DMS153 (cell line): ENCODE data around the gene ADRB2.

Experiments used
- DNase-seq: peaks from one replicate; lab custom pipeline; 2025; lab: John Stamatoyannopoulos, UW

Gene ADRB2

DNA sequence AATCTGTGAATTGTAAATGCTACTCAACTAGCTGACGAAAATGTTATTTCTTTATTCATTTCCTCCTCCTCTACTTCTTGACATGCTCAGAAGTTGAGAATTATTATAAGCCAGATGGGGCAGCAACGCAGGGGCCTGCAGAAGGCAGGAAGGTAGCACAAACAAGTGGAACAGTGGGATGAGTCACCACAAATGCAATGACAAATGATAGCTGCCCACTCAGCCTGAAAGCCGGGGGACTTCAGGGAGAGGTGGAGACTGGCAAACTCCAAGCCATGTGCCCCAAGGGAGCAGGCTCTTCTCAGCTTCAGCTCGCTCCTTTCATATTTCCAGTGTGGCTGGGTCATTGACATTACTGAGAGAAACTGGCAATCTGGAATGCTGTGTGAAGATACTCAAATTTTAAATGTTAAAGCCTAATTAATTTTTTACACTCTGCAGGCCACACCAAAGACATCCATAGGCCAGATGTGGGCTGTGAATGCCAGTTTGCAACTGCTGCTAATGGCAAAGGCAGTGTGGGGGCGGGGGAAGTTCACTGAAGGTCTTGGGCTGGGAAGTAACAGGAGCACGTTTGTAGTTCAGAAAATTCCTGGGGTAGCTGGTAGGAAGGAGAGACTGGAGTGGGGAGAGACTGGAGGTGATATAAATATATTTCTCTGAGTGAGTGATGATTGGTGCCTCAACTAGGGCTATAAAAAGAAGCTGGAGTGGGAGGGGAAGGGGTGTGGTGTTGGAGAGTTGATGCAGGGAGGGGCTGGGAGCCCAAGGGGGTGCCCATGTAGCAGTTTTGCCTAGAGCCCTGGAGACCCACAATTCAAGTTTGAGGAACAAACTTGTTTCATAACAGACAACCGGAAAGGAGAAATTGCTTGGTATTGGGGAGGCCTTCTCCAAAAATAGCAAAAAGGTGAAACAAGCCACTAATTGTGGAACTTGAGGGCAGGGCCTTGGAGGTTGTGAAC is 20.8 kb upstream of the ADRB2 start:
- DNase-seq: no peak

DNA sequence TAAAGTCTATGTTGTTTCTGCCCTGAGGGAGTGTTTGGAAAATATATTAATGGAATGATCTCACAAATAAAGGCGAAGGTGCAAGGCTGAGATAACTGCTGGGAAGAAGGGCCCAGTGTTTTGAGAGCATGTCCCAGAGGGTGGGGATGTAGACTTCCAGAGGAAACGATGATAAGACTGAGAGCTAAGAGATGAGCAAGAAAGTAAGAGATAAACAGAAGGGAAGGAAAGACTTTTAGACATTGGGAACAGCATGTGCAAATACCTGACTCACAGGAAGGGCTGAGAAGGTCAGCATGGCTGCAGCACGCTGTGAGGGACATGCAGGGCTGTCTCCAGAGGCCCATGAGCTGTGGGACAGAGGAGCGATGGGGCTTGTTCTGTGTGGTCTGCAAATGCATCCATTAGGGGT is 19.9 kb upstream of the ADRB2 start:
- no peak for DNase-seq

GRCh38 chr5:148807851-148808250 is 18.6 kb upstream of the ADRB2 start:
- DNase-seq: no peak

DNA sequence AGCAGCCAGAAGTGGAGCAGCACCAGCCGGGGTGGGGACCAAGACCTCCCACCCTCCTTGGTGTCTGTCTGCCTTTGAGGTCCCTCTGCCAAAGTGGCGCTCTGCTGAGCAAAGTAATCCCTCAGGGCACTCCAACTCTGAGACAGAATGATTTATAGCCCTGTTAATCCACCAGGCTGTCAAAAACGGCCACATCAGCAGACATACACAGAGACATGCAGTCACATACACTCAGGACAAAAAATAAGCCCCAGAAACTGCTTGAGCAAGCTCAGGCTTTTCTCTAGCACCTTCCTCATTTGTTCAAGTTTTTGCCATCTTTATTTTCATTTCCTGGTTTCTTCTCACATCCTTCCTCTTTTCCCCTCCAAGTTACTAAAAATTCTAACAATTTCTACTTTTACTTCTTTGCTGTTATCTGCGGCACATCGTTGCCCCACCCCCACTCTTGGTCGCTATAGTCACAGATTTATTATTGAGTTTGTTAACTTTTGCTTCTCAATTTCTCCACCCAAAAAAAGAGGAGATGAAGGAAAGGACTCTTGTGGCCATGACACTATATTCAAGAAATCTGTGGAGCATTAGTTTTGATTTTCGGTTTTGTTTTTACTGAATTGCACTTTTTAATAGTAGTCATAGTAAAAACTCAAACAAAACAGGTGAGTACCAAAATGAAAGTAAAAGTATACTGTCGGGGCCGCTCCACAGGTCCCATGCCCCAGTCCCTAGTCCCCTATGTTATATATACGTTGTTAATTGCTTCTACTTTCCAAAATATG is 17.4 kb upstream of the ADRB2 start:
- DNase-seq: peak; percentile 0

DNA sequence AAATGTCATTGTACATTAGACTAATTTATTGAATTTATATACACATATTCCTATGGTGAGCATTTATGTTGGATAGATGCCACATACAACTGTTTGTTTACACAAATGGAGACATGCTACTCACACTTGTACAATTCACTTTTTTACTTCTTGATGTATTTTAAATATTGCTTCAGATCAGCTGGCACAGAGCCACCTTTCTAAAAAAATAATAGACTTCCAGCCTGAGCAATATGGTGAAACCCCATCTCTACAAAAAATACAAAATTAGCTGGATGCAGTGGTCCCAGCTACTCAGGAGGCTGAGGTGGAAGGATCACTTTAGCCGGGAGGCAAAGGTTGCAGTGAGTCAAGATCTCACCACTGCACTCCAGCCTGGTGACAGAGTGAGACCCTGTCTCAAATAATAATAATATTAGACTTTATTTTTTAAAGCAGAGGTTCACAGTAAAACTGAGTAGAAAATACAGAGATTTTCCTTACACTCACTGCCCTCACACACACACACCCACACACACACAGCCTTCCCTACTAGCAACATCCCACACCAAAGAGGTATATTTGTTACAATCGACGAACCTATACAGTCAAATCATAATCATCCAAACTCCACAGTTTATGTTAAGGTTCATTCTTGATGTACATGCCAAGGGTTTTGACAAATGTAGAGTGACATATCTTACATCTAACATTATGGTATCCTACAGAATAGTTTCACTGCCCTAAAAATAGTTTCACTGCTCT is 16.5 kb upstream of the ADRB2 start:
- DNase-seq: no peak

GRCh38 chr5:148810823-148811222 is 15.6 kb upstream of the ADRB2 start:
- DNase-seq: no peak

- no peak for DNase-seq
Observed at GRCh38 chr5:148811756-148812155, 14.7 kb upstream of the ADRB2 start.

GRCh38 chr5:148815086-148815485 is 11.3 kb upstream of the ADRB2 start:
- DNase-seq: no peak

DNA sequence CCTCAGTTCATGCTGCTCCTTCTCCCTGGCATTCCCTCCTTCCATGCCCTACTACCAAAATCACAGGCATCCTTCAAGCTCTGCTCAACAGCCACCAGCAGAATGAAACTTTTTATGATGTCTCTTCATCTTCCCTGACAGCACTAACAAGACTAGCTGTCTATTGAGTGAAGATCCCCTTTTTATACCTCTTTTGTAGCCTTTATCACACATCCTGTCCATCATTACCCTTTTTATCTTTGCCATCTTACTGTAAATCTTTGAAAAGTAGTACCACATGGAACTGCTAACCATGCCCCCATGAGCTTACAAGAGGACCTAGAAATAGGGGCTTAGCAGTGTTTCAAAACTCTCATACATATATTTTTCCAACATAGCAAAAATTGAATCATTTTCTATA is 10.8 kb upstream of the ADRB2 start:
- DNase-seq: no peak

DNA sequence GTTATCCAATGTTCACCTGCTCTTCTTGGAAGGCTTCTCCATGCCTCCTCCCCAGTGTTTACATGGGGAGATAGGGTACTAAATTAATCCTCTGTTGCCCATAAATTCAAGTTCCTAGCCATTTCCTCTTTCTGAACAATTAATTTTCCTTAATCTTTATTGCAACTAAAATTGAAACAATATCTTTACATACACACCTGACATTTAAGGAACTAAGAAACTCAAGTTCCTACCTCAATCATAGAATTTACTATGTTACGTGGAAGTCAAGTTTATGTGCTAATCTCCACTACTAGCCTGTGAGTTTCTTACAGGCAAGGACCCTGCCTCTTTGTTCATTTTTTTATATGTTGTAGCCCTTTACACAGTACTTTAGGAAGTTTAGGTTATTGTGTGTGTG is 10.1 kb upstream of the ADRB2 start:
- no peak for DNase-seq

DNA sequence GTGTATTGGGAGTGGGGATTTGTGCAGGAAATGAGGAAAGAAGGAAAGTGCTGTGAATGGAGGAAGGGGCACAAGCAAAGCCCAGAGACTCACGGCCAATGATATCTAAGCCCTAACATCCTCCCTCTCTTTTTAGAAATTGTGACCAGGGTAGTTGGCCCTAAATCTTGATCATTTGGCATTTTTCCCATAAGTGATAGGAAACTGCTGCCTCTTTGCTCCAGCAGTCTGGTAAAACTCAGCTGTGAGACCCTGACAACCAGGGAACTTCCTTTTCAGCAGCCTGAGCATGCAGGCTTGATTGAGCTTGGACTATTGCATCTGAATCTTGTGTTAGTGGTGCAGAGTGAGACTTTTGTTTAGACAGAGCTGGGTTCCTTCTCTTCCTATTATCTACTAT is 9.6 kb upstream of the ADRB2 start:
- DNase-seq: no peak

- no peak for DNase-seq
Observed at GRCh38 chr5:148817606-148818005, 8.8 kb upstream of the ADRB2 start.

GRCh38 chr5:148820461-148821395 is 5.7 kb upstream of the ADRB2 start:
- DNase-seq: no peak

- no peak for DNase-seq
Observed at GRCh38 chr5:148823871-148824270, 2.5 kb upstream of the ADRB2 start.

GRCh38 chr5:148825716-148826052 is 727 bp upstream of the ADRB2 start:
- DNase-seq: no peak

DNA sequence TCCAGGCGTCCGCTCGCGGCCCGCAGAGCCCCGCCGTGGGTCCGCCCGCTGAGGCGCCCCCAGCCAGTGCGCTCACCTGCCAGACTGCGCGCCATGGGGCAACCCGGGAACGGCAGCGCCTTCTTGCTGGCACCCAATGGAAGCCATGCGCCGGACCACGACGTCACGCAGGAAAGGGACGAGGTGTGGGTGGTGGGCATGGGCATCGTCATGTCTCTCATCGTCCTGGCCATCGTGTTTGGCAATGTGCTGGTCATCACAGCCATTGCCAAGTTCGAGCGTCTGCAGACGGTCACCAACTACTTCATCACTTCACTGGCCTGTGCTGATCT is 294 bp downstream of the ADRB2 start:
- DNase-seq: no peak

- DNase-seq: no peak
Observed at GRCh38 chr5:148827723-148828122, 1.3 kb downstream of the ADRB2 start.

GRCh38 chr5:148828511-148829247 is 2.3 kb downstream of the ADRB2 start:
- DNase-seq: no peak

DNA sequence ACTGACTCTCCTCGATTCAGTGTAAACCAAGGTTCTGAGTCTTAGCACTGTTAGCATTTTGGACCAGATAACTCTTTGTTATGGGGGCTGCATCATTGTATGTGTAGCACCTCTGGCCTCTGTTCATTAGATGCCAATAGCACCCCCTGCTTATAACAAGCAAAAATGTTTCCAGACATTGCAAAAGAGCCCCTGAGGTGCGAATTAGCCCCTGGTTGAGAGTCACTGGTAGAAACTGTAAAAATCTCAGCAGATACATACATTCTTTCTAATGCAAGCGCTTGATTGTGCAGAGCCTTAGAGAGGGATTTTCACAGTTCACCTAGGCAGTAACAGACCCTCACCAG is 2.8 kb downstream of the ADRB2 start:
- no peak for DNase-seq

GRCh38 chr5:148829734-148830133 is 3.3 kb downstream of the ADRB2 start:
- DNase-seq: no peak

DNA sequence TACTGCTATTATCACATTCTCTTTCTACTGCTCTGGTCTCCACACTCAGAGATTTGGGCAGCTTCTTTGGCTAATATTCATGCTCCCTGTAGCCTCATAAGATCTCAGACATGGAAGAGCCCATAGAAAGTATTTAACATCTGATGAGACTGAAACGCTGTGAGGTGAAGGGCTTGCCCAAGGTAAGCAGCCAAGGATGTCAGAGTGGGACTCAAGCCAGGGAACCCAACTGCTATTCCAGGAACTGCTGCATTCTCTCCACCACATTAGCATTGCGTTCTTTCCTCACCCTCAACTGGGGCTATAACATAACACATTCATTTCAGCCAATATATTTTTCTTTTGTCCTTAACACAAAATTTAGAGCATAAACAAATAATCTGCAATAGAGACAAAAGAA is 3.8 kb downstream of the ADRB2 start:
- DNase-seq: no peak
